Tibial nerve (tissue), 4 donors: ENCODE measurements around the gene NDUFA11. TPM values are rescaled to one million over a fixed set of nuclear protein-coding genes. Genes with fewer than 3 reads are reported as not detected.

Experiments
- DNase-seq, 2 donors: peaks; one replicate each; pipeline ENCODE4 v3.0.0-alpha.2; 2019; ENCODE audit warnings: low spot score in 2 of 2
- H3K27ac ChIP-seq, 4 donors: fragments of 200-600 bp; sonication (generic) in 3 of 4; one replicate each; pipeline ENCODE4 v1.5.1; 2017 to 2019; ENCODE audit warnings: mild to moderate bottlenecking in 1 of 4
- H3K27me3 ChIP-seq, 2 donors: fragments of 200-600 bp; sonication (generic) in 1 of 2; one replicate each; pipeline versions ENCODE4 v1.5.1 to v1.6.0; 2017 to 2019
- H3K36me3 ChIP-seq, 3 donors: fragments of 200-600 bp; sonication (generic); one replicate each; pipeline ENCODE4 v1.5.1; 2018 to 2019
- H3K4me1 ChIP-seq, 4 donors: fragments of 200-600 bp; sonication (generic) in 3 of 4; one replicate each; pipeline ENCODE4 v1.5.1; 2017 to 2019
- H3K4me3 ChIP-seq, 4 donors: fragments of 200-600 bp; sonication (generic) in 3 of 4; one replicate each; pipeline ENCODE4 v1.5.1; 2017 to 2019; ENCODE audit warnings: mild to moderate bottlenecking in 1 of 4, moderate library complexity in 1 of 4
- H3K9me3 ChIP-seq, 4 donors: fragments of 200-600 bp; sonication (generic) in 3 of 4; one replicate each; pipeline ENCODE4 v1.5.1; 2017 to 2019
- EP300 ChIP-seq, 2 donors: sonication (generic); formaldehyde crosslinking; IDR thresholded peaks; one replicate each; pipeline ENCODE4 v1.6.1; 2017; ENCODE audit warnings: antibody characterized with exemption in 2 of 2, mild to moderate bottlenecking in 1 of 2
- POLR2A ChIP-seq, 2 donors: fragments of 450-650 bp; IDR thresholded peaks; one replicate each; pipeline ENCODE4 v1.6.1; 2017; ENCODE audit warnings: antibody characterized with exemption in 2 of 2, mild to moderate bottlenecking in 2 of 2, moderate library complexity in 2 of 2
- WGBS, 2 donors: methylation state at CpG; one replicate each; pipeline ENCODE4 v1.1.5; 2018; 5-methylcytosine and 5-hydroxymethylcytosine counted together
- total RNA-seq, 4 donors: library from RNA; depleted of rRNA; stranded (reverse); fragments of >200 nt; gene quantifications; one replicate each; pipeline ENCODE4 v1.1.0, GENCODE V29; 2016
- TF ChIP-seq, protein P1 (sequence below), 5 experiments: fragments of 200-600 bp in 3 of 5; fragments of 450-650 bp in 2 of 5; sonication (generic) in 3 of 5; IDR thresholded peaks; one replicate each; pipeline ENCODE4 v1.5.1; 2016 to 2019; ENCODE audit warnings: antibody characterized with exemption in 5 of 5, mild to moderate bottlenecking in 3 of 5, moderate library complexity in 2 of 5

NDUFA11 gene
- total RNA-seq, 4 donors from 2014 or later, result 184 to 350 (median 216) TPM

GRCh38 chr19:5911366-5911765, 7.8 kb upstream of the NDUFA11 start:
- H3K27ac ChIP-seq, result peak overlapping the region; percentile 61 to 95 (median 80)
- H3K9me3 ChIP-seq, result no peaks in the 10 kb centered on the region
- DNase-seq, result no peak
- 67 to 73% methylated on average over 1 of the region's 1 CpG for WGBS, 2 donors
- peaks cover 0 to 67% (median 34%) of the 10 kb centered on the region in 4 donors for H3K4me1 ChIP-seq
- H3K36me3 ChIP-seq, result peaks cover 0 to 44% (median 0%) of the 10 kb centered on the region in 3 donors
- no peak overlapping the region for H3K4me3 ChIP-seq
- TF ChIP-seq EP300 (IDR thresholded peaks at IDR 0.05), result no peak
- TF ChIP-seq POLR2A (IDR thresholded peaks at IDR 0.05), result no peak
- TF ChIP-seq, protein P1, sequence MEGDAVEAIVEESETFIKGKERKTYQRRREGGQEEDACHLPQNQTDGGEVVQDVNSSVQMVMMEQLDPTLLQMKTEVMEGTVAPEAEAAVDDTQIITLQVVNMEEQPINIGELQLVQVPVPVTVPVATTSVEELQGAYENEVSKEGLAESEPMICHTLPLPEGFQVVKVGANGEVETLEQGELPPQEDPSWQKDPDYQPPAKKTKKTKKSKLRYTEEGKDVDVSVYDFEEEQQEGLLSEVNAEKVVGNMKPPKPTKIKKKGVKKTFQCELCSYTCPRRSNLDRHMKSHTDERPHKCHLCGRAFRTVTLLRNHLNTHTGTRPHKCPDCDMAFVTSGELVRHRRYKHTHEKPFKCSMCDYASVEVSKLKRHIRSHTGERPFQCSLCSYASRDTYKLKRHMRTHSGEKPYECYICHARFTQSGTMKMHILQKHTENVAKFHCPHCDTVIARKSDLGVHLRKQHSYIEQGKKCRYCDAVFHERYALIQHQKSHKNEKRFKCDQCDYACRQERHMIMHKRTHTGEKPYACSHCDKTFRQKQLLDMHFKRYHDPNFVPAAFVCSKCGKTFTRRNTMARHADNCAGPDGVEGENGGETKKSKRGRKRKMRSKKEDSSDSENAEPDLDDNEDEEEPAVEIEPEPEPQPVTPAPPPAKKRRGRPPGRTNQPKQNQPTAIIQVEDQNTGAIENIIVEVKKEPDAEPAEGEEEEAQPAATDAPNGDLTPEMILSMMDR (IDR thresholded peaks at IDR 0.05), result no peak
- H3K27me3 ChIP-seq, result no peaks in the 10 kb centered on the region

DNA sequence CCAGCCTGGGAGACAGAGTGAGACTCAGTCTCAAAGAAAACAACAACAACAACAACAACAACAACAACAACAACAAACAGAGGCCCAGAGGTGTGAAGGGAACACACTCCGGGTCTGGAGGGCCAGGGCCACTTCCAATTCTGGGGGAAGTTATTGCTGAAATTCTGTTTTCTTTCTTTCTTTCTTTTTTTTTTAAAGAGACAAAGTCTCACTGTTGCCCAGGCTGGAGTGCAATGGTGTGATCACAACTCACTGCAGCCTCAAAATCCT, 7.0 kb upstream of the NDUFA11 start:
- Histone ChIP-seq H3K27ac (peak overlapping the region; percentile 61 to 95 (median 80)), H3K36me3 (peaks cover 0 to 36% (median 0%) of the 10 kb centered on the region in 3 donors), H3K4me3 (no peak overlapping the region), H3K9me3 (no peaks in the 10 kb centered on the region), H3K4me1 (peaks cover 0 to 67% (median 38%) of the 10 kb centered on the region in 4 donors), H3K27me3 (no peaks in the 10 kb centered on the region)
- 43 to 52% methylated on average over 1 of the region's 1 CpG for WGBS, 2 donors
- DNase-seq, result no peak
- TF ChIP-seq, protein P1 (IDR thresholded peaks at IDR 0.05), result no peak
- TF ChIP-seq POLR2A (IDR thresholded peaks at IDR 0.05), result no peak
- TF ChIP-seq EP300 (IDR thresholded peaks at IDR 0.05), result no peak

DNA sequence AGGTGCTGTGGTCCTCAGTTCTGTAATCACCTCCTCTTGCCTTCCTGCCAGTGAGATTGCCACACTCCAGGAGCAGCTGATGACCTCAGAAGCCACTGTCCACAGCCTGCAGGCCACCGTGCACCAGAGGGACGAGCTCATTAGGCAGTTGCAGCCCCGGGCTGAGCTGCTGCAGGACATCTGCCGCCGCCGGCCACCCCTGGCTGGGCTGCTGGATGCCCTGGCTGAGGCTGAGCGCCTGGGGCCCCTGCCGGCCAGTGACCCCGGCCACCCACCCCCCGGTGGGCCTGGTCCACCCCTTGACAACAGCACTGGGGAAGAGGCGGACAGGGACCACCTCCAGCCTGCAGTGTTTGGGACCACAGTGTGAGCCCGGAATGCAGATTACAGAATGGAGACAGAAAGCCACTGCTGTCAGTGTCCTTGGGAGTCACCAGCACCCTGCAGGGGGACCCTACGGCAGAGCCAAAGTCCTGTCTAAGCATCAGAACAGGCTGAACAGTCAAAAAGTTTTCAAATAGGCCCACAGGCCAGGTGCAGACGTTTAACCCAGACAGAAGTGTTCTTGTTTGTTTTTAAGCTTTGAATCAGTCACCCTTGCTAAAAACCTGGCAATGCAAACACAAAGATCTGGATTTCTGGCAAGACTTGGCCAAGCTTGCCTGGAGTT, 5.3 kb upstream of the NDUFA11 start:
- peak overlapping the region; percentile 67 to 95 (median 80) for H3K27ac ChIP-seq
- no peaks in the 10 kb centered on the region for H3K27me3 ChIP-seq
- WGBS, 2 donors, result 49 to 58% methylated on average over 5 to 14 of the region's 14 CpGs
- no peak overlapping the region for H3K4me3 ChIP-seq
- TF ChIP-seq, protein P1 (IDR thresholded peaks at IDR 0.05), result no peak
- TF ChIP-seq POLR2A (IDR thresholded peaks at IDR 0.05), result no peak
- no peak for TF ChIP-seq EP300 (IDR thresholded peaks at IDR 0.05)
- no peak for DNase-seq
- H3K9me3 ChIP-seq, result no peaks in the 10 kb centered on the region
- peaks cover 0 to 57% (median 31%) of the 10 kb centered on the region in 4 donors for H3K4me1 ChIP-seq
- H3K36me3 ChIP-seq, result peaks cover 0 to 26% (median 0%) of the 10 kb centered on the region in 3 donors

- TF ChIP-seq, protein P1 (IDR thresholded peaks at IDR 0.05), result no peak
- peak in 1 of 2 donors; percentile 18 for TF ChIP-seq EP300 (IDR thresholded peaks at IDR 0.05)
- peaks cover 0 to 27% (median 0%) of the 10 kb centered on the region in 3 donors for H3K36me3 ChIP-seq
- peaks cover 0 to 60% (median 36%) of the 10 kb centered on the region in 4 donors for H3K4me1 ChIP-seq
- H3K4me3 ChIP-seq, result no peak overlapping the region
- WGBS, 2 donors, result 61% methylated on average over 5 of the region's 5 CpGs
- DNase-seq, result no peak
- peak overlapping the region in 2 of 4 donors; percentile 94 for H3K27ac ChIP-seq
- no peaks in the 10 kb centered on the region for H3K9me3 ChIP-seq
- no peaks in the 10 kb centered on the region for H3K27me3 ChIP-seq
These were observed 3.7 kb upstream of the NDUFA11 start for GRCh38 chr19:5907241-5907640.

DNA sequence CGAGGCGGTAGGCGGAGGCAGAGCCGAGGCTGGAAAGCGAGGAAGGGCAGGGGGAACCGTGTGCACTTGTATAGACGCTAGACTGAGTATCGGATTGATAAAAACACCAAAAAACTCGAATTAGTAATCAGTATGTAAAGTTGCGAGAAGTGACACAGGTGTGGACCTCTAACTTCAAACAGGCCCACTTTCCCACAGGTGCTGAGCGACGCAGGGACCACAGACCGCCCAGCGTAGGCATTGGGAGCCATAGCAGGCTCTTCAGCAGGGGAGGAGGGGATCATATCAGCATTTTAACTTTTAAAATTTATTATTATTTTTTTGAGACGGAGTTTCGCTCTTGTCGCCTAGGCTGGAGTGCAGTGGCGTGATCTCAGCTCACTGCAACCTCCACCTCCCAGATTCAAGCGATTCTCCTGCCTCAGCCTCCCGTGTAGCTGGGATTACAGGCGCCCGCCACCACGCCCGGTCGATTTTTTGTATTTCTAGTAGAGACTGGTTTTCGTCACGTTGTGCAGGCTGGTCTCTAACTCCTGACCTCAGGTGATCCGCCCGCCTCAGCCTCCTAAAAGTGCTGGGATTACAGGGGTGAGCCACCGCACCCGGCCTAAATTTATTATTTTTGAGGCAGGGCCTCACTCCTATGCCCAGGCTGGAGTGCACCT, 1.7 kb upstream of the NDUFA11 start:
- no peaks in the 10 kb centered on the region for H3K9me3 ChIP-seq
- WGBS, 2 donors, result 51 to 55% methylated on average over 31 of the region's 31 CpGs
- peak overlapping the region; percentile 56 to 99 (median 68) for H3K4me3 ChIP-seq
- DNase-seq, result no peak
- H3K36me3 ChIP-seq, result peaks cover 0 to 36% (median 0%) of the 10 kb centered on the region in 3 donors
- peaks cover 0 to 57% (median 28%) of the 10 kb centered on the region in 4 donors for H3K4me1 ChIP-seq
- H3K27ac ChIP-seq, result peak overlapping the region in 3 of 4 donors; percentile 84 to 94 (median 94)
- no peaks in the 10 kb centered on the region for H3K27me3 ChIP-seq
- TF ChIP-seq POLR2A (IDR thresholded peaks at IDR 0.05) (no peak), EP300 (IDR thresholded peaks at IDR 0.05) (no peak)
- TF ChIP-seq, protein P1 (IDR thresholded peaks at IDR 0.05), result no peak
